Activated CD8-positive, alpha-beta memory T cell treated with anti-CD3 and anti-CD28 coated beads, Interleukin-2, amount 10 ng/mL, durations not matched to agents 7 days and 5 days (primary cell): Measurements from ENCODE around the gene AAK1. TPM values are rescaled to one million over a fixed set of nuclear protein-coding genes. Genes with fewer than 3 reads are reported as not detected.

Source experiments
- ATAC-seq: fragments of 150-1000 bp; cut with Tn5 transposase; one replicate; pipeline ENCODE4 v1.10.0; 2021; ENCODE audit warnings: moderate library complexity
- CTCF ChIA-PET: fragments of 350-600 bp; sonication (Branson Sonifier 250); formaldehyde crosslinking; loops from one replicate; lab custom pipeline; 2021; ENCODE audit warnings: antibody characterized with exemption; lab: Charles Lee
- DNase-seq: peaks from one replicate; pipeline ENCODE4 v3.0.0-alpha.2; 2020
- H3K27ac Mint-ChIP-seq: one replicate; pipeline ENCODE4 v1.8.0; 2021; ENCODE audit warnings: mild to moderate bottlenecking, mixed read lengths
- H3K27me3 Mint-ChIP-seq: one replicate; pipeline ENCODE4 v1.8.0; 2021; ENCODE audit warnings: mixed read lengths
- H3K36me3 Mint-ChIP-seq: one replicate; pipeline ENCODE4 v1.8.0; 2021; ENCODE audit warnings: mild to moderate bottlenecking, mixed read lengths
- H3K4me1 Mint-ChIP-seq: one replicate; pipeline ENCODE4 v1.8.0; 2021; ENCODE audit warnings: mixed read lengths
- H3K4me3 Mint-ChIP-seq: one replicate; pipeline ENCODE4 v1.8.0; 2021; ENCODE audit warnings: mild to moderate bottlenecking, moderate library complexity, mixed read lengths
- H3K9me3 Mint-ChIP-seq: one replicate; pipeline ENCODE4 v1.8.0; 2022; ENCODE audit warnings: low read depth, mixed read lengths
- total RNA-seq, 2 experiments: library from RNA; stranded (reverse); gene quantifications; one replicate each; pipeline ENCODE4 v1.2.3, GENCODE V29; 2021

AAK1 gene
- total RNA-seq, 2 experiments from 2014 or later = 94.0 to 99.5 TPM

DNA sequence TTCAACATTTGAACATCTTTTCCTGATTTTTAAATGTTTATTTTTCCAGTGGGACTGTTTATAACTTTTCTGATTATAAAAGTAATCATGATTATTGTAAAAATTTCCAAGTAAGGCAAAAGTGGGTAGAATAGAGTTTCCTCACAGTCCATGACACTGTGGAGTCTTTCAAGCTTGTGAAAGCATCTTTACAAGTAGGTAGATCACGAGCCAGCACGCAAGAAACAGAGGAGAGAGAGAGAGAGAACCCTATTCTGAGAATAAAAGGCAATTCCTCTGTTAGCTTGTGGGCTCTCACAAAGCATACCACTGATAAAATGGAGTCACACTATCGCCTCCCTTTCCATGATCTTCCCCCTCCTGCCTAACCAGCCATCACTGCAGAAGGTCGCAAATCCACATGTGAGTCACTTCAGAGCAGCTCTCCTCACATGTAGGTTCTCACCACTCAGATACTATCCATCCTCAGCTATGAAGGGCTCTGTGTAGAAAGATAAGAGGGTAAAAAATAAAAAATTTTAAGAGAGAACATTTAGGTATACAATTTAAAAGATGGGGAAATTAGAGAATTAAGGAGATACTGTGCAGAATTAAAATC, 40.3 kb downstream of the AAK1 start:
- no peaks in the 10 kb centered on the region for H3K27me3 Mint-ChIP-seq
- H3K4me3 Mint-ChIP-seq = no peak overlapping the region
- peaks cover 65% of the 10 kb centered on the region for H3K4me1 Mint-ChIP-seq
- no peaks in the 10 kb centered on the region for H3K9me3 Mint-ChIP-seq
- CTCF ChIA-PET = interaction anchor here (1.0 to 1.5 kb wide), 6 partner anchors 10 to 112 kb away, joined by 3 to 8 read pairs (median 4); no protein-coding TSS in a partner anchor
- ATAC-seq (no peak), DNase-seq (no peak)
- H3K36me3 Mint-ChIP-seq = peaks cover 44% of the 10 kb centered on the region
- H3K27ac Mint-ChIP-seq = no peak overlapping the region

DNA sequence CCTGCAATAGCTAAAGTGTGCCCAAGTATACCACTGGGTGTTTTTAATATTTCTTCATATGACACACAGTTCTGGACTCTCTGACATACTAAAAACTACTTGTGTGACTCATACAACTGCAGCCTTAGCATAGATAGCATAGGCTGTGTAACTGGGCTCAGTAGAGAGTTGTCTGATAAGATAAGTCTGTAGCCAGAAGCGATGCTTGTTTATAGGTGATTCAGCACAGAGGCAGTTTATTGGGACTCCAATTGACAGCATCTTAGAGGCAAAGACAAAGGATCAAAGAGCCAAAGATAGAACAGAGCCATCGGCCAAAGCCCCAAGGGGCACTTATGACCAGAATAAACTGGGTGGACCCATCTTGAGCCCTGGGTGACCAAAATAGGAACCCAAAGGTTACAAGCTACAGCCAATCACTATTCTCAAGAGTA, 42.3 kb downstream of the AAK1 start:
- CTCF ChIA-PET = interaction anchor here (1.0 kb wide), 1 partner anchor 115 kb away, joined by 4 read pairs; no protein-coding TSS in a partner anchor
- DNase-seq = no peak
- Mint-ChIP-seq H3K4me1 (peaks cover 77% of the 10 kb centered on the region), H3K27ac (peak overlapping the region; percentile 29), H3K27me3 (no peaks in the 10 kb centered on the region), H3K9me3 (no peaks in the 10 kb centered on the region), H3K36me3 (peaks cover 41% of the 10 kb centered on the region), H3K4me3 (no peak overlapping the region)
- ATAC-seq = peak; percentile 82

DNA sequence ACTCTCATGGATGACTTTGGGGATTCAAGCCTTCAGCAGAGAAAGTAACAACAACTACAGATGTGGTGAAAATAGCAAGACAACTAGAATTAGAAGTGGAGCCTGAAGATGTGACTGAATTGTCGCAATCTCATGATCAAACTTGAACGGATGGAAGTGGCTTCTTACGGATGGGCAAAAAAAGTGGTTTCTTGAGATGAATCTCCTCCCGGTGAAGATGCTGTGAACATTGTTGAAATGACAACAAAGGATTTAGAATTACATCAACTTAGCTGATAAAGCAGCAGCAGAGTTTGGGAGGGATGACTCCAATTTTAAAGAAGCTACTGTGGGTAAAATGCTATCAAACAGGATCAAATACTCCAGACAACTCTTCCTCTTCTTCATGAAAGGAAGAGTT, 43.1 kb downstream of the AAK1 start:
- Mint-ChIP-seq H3K9me3 (no peaks in the 10 kb centered on the region), H3K27ac (peak overlapping the region; percentile 76), H3K4me3 (peak overlapping the region; percentile 28), H3K36me3 (peaks cover 38% of the 10 kb centered on the region), H3K4me1 (peaks cover 74% of the 10 kb centered on the region), H3K27me3 (no peaks in the 10 kb centered on the region)
- DNase-seq (peak; percentile 63), ATAC-seq (peak; percentile 48)
- CTCF ChIA-PET = interaction anchor here (0.6 to 3.8 kb wide), 4 partner anchors 34 to 116 kb away, joined by 3 to 15 read pairs (median 4); no protein-coding TSS in a partner anchor

DNA sequence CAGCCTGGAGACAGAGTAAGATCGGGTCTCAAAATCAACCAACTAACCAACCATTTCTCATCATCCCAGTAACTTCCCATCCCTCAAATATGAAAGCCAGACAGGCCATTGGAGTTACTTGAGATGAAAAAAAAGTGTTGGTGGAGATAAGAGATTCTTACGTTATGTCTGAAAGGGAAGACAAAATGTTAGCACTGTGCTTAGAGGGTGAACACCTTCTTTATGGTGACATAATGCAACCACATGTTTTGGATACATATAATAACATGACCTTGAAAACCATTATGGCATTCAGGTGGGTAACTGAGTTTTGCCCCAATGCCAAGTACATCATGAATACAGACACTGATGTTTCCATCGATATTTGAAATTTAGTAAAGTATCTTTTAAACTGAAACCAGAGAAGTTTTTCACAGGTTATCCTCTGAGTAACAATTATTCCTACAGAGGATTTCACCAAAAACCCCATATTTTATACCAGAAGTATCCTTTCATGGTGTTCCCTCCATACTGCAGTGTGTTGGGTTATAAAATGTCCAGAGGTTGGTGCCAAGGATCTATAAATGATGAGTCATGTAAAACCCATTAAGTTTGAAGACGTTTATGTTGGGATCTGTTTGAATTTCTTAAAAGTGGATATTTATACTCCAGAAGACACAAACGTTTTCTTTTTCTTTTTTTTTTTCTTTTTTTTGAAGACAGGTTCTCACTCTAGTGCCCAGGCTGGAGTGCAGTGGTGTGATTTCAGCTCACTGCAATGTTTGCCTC, 45.5 kb downstream of the AAK1 start:
- H3K4me3 Mint-ChIP-seq = peak overlapping the region; percentile 24

DNA sequence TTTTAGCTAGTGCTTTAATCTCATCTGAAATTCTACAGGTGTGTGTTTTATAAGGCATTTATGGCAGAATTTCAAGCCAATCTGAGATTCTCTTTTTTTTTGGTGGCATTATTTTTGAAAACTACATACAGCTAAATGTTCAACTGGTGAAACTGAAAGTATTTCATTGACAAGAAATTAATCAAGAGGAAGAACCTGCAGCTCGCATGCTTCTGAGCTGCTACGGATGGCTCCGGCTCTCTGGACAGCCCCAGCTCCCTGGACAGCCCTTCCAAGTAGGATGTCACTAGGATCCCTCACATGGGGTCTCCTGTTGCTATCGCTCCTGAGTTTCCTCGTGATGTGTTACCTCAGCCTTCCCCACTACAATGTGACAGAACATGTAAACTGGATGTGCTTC, 46.4 kb downstream of the AAK1 start:
- ATAC-seq (no peak), DNase-seq (no peak)
- H3K4me1 Mint-ChIP-seq = peaks cover 72% of the 10 kb centered on the region
- CTCF ChIA-PET = interaction anchor here (0.8 to 3.8 kb wide), 8 partner anchors 14 to 160 kb away, joined by 3 to 15 read pairs (median 3); partner anchors contain the start of gene NFU1
- H3K27me3 Mint-ChIP-seq = no peaks in the 10 kb centered on the region
- peak overlapping the region; percentile 54 for H3K4me3 Mint-ChIP-seq
- peaks cover 45% of the 10 kb centered on the region for H3K36me3 Mint-ChIP-seq
- H3K27ac Mint-ChIP-seq = peak overlapping the region; percentile 56
- H3K9me3 Mint-ChIP-seq = no peaks in the 10 kb centered on the region

More for the DNA sequence above, 45.5 kb downstream of the AAK1 start:
- Mint-ChIP-seq H3K27me3 (no peaks in the 10 kb centered on the region), H3K9me3 (no peaks in the 10 kb centered on the region), H3K27ac (no peak overlapping the region), H3K4me1 (peaks cover 70% of the 10 kb centered on the region), H3K36me3 (peaks cover 45% of the 10 kb centered on the region)
- ATAC-seq (no peak), DNase-seq (no peak)
- CTCF ChIA-PET = interaction anchor here (1.5 to 3.8 kb wide), 3 partner anchors 13 to 33 kb away, joined by 5 to 15 read pairs (median 9); no protein-coding TSS in a partner anchor

DNA sequence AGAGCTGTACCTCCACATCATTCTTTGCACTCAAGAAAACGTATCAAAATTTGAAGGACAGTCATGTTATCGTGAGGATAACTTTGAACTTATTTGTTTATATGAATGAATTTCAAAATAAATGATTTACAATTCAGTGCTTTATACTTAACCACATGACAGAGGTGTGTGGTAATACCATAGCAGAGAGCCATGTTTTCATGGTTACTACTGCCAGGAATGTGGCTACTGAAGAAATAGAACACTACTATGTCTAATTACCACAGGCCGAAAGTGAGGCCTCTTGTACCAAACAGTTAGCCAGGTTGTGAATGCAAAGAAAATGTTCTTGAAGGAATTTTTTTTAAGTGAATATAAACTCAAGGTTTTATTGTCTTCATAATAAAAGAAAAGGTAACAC, 49.2 kb downstream of the AAK1 start:
- no peak overlapping the region for H3K4me3 Mint-ChIP-seq
- H3K36me3 Mint-ChIP-seq = peaks cover 26% of the 10 kb centered on the region
- no peaks in the 10 kb centered on the region for H3K9me3 Mint-ChIP-seq
- ATAC-seq = no peak
- no peak for DNase-seq
- no peak overlapping the region for H3K27ac Mint-ChIP-seq
- H3K27me3 Mint-ChIP-seq = no peaks in the 10 kb centered on the region
- CTCF ChIA-PET = interaction anchor here (0.9 kb wide), 1 partner anchor 10 kb away, joined by 3 read pairs; no protein-coding TSS in a partner anchor
- H3K4me1 Mint-ChIP-seq = peaks cover 56% of the 10 kb centered on the region

DNA sequence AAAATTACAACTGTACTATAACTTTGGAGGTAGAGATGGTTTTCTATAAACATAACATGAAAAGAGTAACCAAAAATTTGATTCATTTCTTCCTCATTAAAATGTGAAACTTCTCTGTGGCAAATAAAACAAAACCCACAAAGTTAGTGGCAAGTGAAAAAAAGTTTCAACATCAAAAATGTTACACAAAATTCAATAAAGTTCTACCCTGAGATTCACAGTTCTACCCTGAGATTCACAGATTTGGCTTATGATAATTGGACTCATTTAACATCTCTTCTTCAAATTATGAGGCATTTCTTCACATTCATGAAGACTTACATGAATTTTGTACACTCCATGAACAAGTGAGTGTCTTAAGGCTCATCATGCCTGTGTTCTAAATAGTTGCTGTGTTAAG, 51.0 kb downstream of the AAK1 start:
- H3K4me3 Mint-ChIP-seq = no peak overlapping the region
- H3K27me3 Mint-ChIP-seq = no peaks in the 10 kb centered on the region
- H3K4me1 Mint-ChIP-seq = peaks cover 58% of the 10 kb centered on the region
- CTCF ChIA-PET = no interaction called here
- ATAC-seq (no peak), DNase-seq (no peak)
- H3K27ac Mint-ChIP-seq = no peak overlapping the region
- H3K9me3 Mint-ChIP-seq = no peaks in the 10 kb centered on the region
- peaks cover 17% of the 10 kb centered on the region for H3K36me3 Mint-ChIP-seq

DNA sequence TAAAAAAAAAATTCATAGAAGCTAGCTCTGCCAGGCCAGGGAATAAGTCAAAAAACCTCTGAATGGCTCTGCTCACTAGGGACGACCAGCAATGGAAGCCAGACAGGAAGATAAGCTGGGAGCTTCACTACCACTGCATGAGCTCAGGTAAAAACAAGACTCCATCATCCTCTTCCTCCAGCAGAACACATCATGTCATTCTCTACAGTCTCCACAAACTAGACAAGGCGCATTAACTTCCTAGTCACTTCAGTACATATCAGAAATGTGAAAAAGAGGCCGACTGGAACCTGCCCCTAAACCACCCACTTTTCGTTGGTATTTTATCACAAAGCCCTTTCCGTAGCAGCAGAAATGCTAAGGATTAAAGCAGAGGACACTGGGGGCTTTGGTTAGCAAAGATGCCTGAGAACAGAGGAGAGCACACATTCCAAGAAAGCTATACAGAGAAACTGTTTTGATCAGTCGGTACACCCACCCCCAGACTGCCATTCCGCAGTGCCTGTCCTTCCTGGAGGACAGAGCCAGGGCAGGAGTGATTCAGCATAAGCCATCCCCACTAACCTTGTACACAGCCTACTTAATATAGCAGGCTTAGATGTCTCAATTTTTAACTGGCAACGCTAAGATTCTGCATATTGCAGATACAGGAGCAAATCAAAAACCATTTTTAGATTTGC, 53.4 kb downstream of the AAK1 start:
- Mint-ChIP-seq H3K27me3 (no peaks in the 10 kb centered on the region), H3K27ac (no peak overlapping the region), H3K9me3 (no peaks in the 10 kb centered on the region), H3K4me1 (peaks cover 57% of the 10 kb centered on the region), H3K36me3 (peaks cover 6% of the 10 kb centered on the region), H3K4me3 (no peak overlapping the region)
- CTCF ChIA-PET = interaction anchor here (1.3 kb wide), 1 partner anchor 24 kb away, joined by 4 read pairs; no protein-coding TSS in a partner anchor
- no peak for ATAC-seq
- no peak for DNase-seq

DNA sequence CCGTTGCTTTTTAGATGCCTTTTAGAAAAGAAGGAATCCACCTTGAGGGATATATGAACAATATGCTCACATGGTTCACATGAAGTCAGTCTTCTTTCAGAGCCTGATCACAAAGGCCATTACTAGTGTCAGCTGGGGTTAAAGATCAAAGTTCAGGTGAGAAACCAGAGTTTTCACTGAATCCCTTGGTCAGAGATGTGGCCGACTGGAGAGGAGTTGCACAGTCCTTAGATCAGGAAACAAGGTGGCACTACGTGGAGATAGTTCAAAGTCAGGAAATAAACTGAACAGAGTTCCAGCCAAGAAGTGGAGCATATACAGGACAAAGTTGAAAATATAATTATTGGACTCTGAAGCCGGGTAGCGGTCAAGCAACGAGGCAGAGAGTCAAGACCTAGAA, 54.6 kb downstream of the AAK1 start:
- Mint-ChIP-seq H3K9me3 (no peaks in the 10 kb centered on the region), H3K27me3 (no peaks in the 10 kb centered on the region), H3K27ac (no peak overlapping the region), H3K4me3 (no peak overlapping the region), H3K36me3 (peaks cover 3% of the 10 kb centered on the region), H3K4me1 (peaks cover 62% of the 10 kb centered on the region)
- DNase-seq = no peak
- ATAC-seq = no peak
- CTCF ChIA-PET = interaction anchor here (1.3 to 3.4 kb wide), 2 partner anchors 22 to 23 kb away, joined by 4 to 14 read pairs; no protein-coding TSS in a partner anchor

DNA sequence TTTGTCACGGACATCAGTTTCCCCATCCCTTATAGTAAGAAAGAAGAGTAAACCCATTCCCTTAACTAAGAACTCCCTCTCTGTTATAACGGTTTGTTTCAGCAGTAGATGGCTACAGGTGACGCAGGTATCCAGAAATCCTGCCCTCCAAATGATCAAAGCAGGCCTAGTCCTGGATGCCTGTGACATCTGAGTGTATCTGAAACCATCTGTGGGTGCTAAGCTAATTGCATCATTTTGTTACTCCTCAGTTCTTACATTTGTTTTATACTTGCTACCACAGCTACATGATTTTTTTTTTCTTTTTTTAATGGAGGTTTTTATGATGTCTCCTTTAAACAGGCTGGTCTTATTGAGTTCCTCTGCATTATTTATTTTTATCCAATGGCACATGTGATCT, 55.1 kb downstream of the AAK1 start:
- Mint-ChIP-seq H3K27ac (no peak overlapping the region), H3K36me3 (peaks cover 3% of the 10 kb centered on the region), H3K4me3 (no peak overlapping the region), H3K27me3 (no peaks in the 10 kb centered on the region), H3K9me3 (no peaks in the 10 kb centered on the region), H3K4me1 (peaks cover 64% of the 10 kb centered on the region)
- no peak for ATAC-seq
- no peak for DNase-seq
- CTCF ChIA-PET = interaction anchor here (3.4 kb wide), 1 partner anchor 23 kb away, joined by 14 read pairs; no protein-coding TSS in a partner anchor

DNA sequence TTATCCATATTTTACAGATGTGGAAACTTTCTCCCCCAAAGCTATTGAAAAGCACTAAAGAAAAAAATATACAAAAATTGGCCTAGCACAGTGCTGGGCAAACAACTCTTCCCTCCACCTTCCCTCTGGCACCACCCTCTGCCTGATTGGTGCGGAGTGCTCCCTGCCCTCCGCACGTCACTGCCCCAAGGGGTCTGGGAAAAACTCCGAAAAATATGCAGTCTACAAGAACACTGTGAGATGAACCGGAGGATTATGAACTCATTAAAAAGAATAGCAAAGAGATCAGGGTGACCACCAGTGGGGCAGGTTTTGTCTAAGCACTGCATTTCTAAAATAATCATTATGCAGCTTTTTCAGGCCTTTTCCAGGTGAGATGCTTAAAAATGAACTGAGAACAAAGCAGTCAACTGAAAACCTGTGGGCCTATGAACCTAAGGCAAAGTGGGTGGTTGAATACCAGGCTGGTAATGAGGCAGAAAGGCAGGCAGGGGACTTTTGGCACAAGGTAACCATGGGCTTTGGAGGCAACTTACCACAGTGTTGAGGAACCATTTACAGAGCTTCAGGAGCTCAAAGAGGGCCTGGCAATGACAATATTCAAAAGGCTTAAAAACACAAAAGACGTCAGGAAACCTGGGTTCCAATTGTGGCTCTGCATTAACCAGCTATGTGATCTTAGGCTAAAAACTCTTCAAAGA, 57.5 kb downstream of the AAK1 start:
- CTCF ChIA-PET = interaction anchor here (1.6 to 3.4 kb wide), 3 partner anchors 13 to 139 kb away, joined by 5 to 14 read pairs (median 9); no protein-coding TSS in a partner anchor
- DNase-seq = no peak
- Mint-ChIP-seq H3K4me1 (peaks cover 73% of the 10 kb centered on the region), H3K27ac (no peak overlapping the region), H3K9me3 (no peaks in the 10 kb centered on the region), H3K36me3 (peaks cover 5% of the 10 kb centered on the region), H3K27me3 (no peaks in the 10 kb centered on the region), H3K4me3 (no peak overlapping the region)
- ATAC-seq = no peak

DNA sequence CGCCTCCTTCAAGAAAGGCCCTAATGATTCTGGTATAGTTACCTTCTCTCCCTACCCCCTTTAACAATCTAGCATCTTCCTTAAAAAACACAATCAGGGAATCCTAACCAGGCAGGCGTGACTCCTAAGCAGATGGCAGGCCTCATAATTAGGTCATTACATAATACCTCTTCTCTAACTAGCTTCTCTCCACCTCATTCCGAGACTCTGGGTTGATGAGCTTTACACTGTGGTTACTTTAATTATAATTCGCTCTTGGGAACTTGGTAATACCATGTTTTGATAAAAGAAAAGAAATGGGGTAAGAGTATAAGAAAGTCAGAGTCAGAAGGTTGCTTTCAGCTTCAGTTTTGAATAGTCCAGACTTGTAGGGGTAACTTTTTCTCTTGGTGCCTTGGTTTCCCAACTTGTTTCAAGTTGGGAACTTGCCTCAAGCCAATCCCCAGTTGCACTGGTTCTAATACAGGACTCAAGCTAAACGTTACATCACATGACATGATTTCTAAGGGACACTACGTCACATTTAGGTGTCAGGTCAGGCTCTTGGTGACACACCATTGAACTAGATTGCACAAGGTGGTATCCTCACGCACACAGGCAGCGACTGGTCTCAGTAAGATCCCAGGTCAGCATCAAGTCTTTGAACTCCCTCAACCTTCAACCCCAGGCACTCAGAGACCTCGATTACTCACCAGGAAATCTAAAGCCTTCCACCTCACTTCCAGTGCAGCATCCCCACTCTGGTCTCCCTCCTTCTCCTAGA, 59.2 kb downstream of the AAK1 start:
- Mint-ChIP-seq H3K4me1 (peaks cover 79% of the 10 kb centered on the region), H3K9me3 (no peaks in the 10 kb centered on the region), H3K4me3 (no peak overlapping the region), H3K36me3 (peaks cover 10% of the 10 kb centered on the region), H3K27me3 (no peaks in the 10 kb centered on the region), H3K27ac (no peak overlapping the region)
- ATAC-seq = no peak
- DNase-seq = no peak
- CTCF ChIA-PET = interaction anchor here (0.6 to 2.1 kb wide), 6 partner anchors 15 to 140 kb away, joined by 3 to 9 read pairs (median 4); partner anchors contain the start of gene AAK1
